Type B pancreatic cell (in vitro differentiated cells): ENCODE results near the gene RNU5D-1. TPM values are rescaled to one million over a fixed set of nuclear protein-coding genes. Genes with fewer than 3 reads are reported as not detected.
"Not testable (repeated sequence)": the region's sequence is repeated elsewhere in the genome, so short reads cannot be mapped to it uniquely, and the experiment has no call there.

Source experiments
- DNase-seq: peaks from one replicate; pipeline ENCODE4 v3.0.0; 2021; ENCODE audit warnings: mixed read lengths; ENCODE audit not compliant: unreplicated experiment; ENCODE audit errors: extremely low spot score
- H3K27ac Mint-ChIP-seq: 2 replicates; pipeline ENCODE4 v1.8.0; 2021; ENCODE audit warnings: mild to moderate bottlenecking, mixed read lengths
- H3K27me3 Mint-ChIP-seq: 2 replicates; pipeline ENCODE4 v1.8.0; 2021; ENCODE audit warnings: mixed read lengths
- H3K36me3 Mint-ChIP-seq: 2 replicates; pipeline ENCODE4 v1.8.0; 2021; ENCODE audit warnings: mixed read lengths
- H3K4me1 Mint-ChIP-seq: one replicate; pipeline ENCODE4 v1.8.0; 2021; ENCODE audit warnings: mixed read lengths; ENCODE audit not compliant: unreplicated experiment
- H3K4me3 Mint-ChIP-seq: 2 replicates; pipeline ENCODE4 v1.8.0; 2021; ENCODE audit warnings: mild to moderate bottlenecking, mixed read lengths
- H3K9me3 Mint-ChIP-seq: 2 replicates; pipeline ENCODE4 v1.8.0; 2021; ENCODE audit warnings: mixed read lengths
- CTCF ChIP-seq: fragments of 200-600 bp; sonication (generic); conservative IDR thresholded peaks from 2 replicates; pipeline ENCODE4 v1.5.0; 2021; ENCODE audit warnings: antibody characterized with exemption, mild to moderate bottlenecking
- total RNA-seq: library from RNA; stranded (reverse); gene quantifications from 2 replicates; pipeline ENCODE4 v1.2.1, GENCODE V29; 2021; ENCODE audit warnings: low replicate concordance

The RNU5D-1 gene
- total RNA-seq, 1 donor from 2014 or later: not detected

- no peak for DNase-seq
- TF ChIP-seq CTCF: no peak
- Mint-ChIP-seq H3K9me3 (peaks cover 11% of the 10 kb centered on the region), H3K27me3 (peaks cover 15% of the 10 kb centered on the region), H3K36me3 (peaks cover 6% of the 10 kb centered on the region), H3K4me1 (peaks cover 16% of the 10 kb centered on the region), H3K27ac (no peak overlapping the region), H3K4me3 (no peak overlapping the region)
These were observed 25.5 kb downstream of the RNU5D-1 start for GRCh38 chr1:44705470-44705869.

GRCh38 chr1:44701141-44701573 is 29.8 kb downstream of the RNU5D-1 start:
- Mint-ChIP-seq H3K36me3 (peaks cover 3% of the 10 kb centered on the region), H3K4me3 (no peak overlapping the region), H3K27ac (no peak overlapping the region), H3K27me3 (peaks cover 9% of the 10 kb centered on the region), H3K9me3 (no peaks in the 10 kb centered on the region), H3K4me1 (peaks cover 6% of the 10 kb centered on the region)
- DNase-seq: no peak
- TF ChIP-seq CTCF: no peak

DNA sequence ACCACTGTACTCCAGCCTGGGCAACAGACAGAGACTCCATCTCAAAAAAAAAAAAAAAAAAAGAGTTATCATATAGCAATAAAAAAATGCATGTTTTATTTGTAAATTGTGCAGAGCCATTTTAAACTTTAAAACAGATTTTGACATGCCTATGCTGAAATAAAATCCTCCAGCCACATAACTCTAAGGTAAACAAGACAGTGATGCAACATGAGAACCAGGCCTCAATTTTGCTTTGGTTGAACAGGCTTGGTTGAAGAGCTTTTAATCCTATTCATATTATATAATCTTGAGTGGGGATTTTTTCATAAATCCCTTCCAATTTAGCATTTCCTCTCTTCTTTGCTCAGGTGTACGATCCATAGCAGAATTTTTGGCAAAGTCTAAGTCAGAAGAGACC is 30.4 kb downstream of the RNU5D-1 start:
- no peak for TF ChIP-seq CTCF
- peaks cover 3% of the 10 kb centered on the region for H3K27me3 Mint-ChIP-seq
- no peak overlapping the region for H3K4me3 Mint-ChIP-seq
- no peak for DNase-seq
- H3K9me3 Mint-ChIP-seq: no peaks in the 10 kb centered on the region
- H3K27ac Mint-ChIP-seq: no peak overlapping the region
- peaks cover 3% of the 10 kb centered on the region for H3K36me3 Mint-ChIP-seq
- H3K4me1 Mint-ChIP-seq: peaks cover 6% of the 10 kb centered on the region

DNA sequence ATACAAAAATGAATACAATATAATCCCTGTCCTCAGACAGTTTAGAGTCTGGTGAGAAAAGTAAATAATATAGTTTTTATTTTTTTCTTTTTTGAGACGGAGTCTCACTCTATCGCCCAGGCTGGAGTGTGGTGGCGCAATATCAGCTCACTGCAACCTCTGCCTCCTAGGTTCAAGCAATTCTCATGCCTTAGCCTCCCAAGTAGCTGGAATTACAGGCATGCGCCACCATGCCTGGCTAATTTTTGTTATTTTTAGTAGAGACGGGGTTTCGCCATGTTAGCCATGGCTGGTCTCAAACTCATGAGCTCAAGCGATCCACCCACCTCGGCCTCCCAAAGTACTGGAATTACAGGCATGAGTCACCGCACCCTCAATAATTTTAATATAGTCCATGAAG is 31.6 kb downstream of the RNU5D-1 start:
- not testable (repeated sequence) for H3K9me3 Mint-ChIP-seq, DNase-seq, H3K36me3 Mint-ChIP-seq, H3K27ac Mint-ChIP-seq, H3K27me3 Mint-ChIP-seq, H3K4me3 Mint-ChIP-seq, H3K4me1 Mint-ChIP-seq

DNA sequence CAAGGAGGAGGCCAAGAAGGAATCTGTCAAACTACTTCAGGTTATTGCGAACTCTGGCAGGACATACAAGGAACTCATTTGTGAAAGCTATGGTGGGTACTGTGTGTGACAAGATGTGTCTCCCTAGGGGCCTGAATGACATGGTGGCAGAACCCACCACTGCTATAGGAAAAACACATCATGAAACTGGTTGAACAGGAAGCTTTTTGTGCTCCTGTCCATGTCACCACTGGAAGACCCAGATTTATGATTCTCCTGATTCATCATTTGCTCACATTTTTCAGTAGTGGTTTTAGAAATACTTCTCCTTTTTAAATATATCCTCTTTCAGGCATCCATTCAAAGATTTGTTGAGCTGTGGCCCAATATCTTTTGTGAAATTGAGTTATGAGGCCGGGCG is 32.8 kb downstream of the RNU5D-1 start:
- Mint-ChIP-seq H3K27me3 (peaks cover 3% of the 10 kb centered on the region), H3K36me3 (peaks cover 3% of the 10 kb centered on the region), H3K4me3 (no peak overlapping the region), H3K27ac (peak overlapping the region; percentile 81), H3K9me3 (no peaks in the 10 kb centered on the region), H3K4me1 (peaks cover 6% of the 10 kb centered on the region)
- TF ChIP-seq CTCF: no peak
- DNase-seq: no peak

- no peak for DNase-seq
- no peaks in the 10 kb centered on the region for H3K9me3 Mint-ChIP-seq
- no peak for TF ChIP-seq CTCF
- peaks cover 6% of the 10 kb centered on the region for H3K4me1 Mint-ChIP-seq
- H3K27me3 Mint-ChIP-seq: peaks cover 3% of the 10 kb centered on the region
- H3K27ac Mint-ChIP-seq: no peak overlapping the region
- H3K4me3 Mint-ChIP-seq: no peak overlapping the region
- peaks cover 3% of the 10 kb centered on the region for H3K36me3 Mint-ChIP-seq
These were observed 34.1 kb downstream of the RNU5D-1 start for GRCh38 chr1:44696789-44697345.
